A204.1 (cell line): Measurements from ENCODE around the gene RAF1.
"Not testable (repeated sequence)": the region's sequence is repeated elsewhere in the genome, so short reads cannot be mapped to it uniquely, and the experiment has no call there.

Experiments
- FAIRE-seq: peaks from 2 replicates; lab custom pipeline; 2012; peaks lifted over from hg19 to GRCh38; lab: Jason Lieb, UNC

RAF1 gene

GRCh38 chr3:12663936-12664908 lies at the start of gene RAF1:
Gene RAF1 (minus strand): TSS chr3:12664117. CDS start chr3:12618721, 45,396 bp downstream.
- peak; percentile 47 for FAIRE-seq

- no peak for FAIRE-seq
These were observed 46.1 kb upstream of the RAF1 start for GRCh38 chr3:12710062-12710461.

GRCh38 chr3:12709334-12709733 lies 45.4 kb upstream of the RAF1 start:
- FAIRE-seq, result no peak

- FAIRE-seq, result no peak
These were observed 44.8 kb upstream of the RAF1 start for GRCh38 chr3:12708584-12709192.

GRCh38 chr3:12707449-12707848 lies 43.5 kb upstream of the RAF1 start:
- no peak for FAIRE-seq

GRCh38 chr3:12706504-12707253 lies 42.8 kb upstream of the RAF1 start:
- FAIRE-seq, result no peak

- no peak for FAIRE-seq
These were observed 42.1 kb upstream of the RAF1 start for GRCh38 chr3:12705981-12706380.

- FAIRE-seq, result no peak
These were observed 41.5 kb upstream of the RAF1 start for GRCh38 chr3:12705374-12705926.

GRCh38 chr3:12702501-12702900 lies 38.6 kb upstream of the RAF1 start:
- FAIRE-seq, result no peak

GRCh38 chr3:12701601-12702000 lies 37.7 kb upstream of the RAF1 start:
- FAIRE-seq, result not testable (repeated sequence)

- FAIRE-seq, result no peak
These were observed 36.9 kb upstream of the RAF1 start for GRCh38 chr3:12700800-12701199.

GRCh38 chr3:12695916-12696315 lies 32.0 kb upstream of the RAF1 start:
- no peak for FAIRE-seq

GRCh38 chr3:12695112-12695511 lies 31.2 kb upstream of the RAF1 start:
- no peak for FAIRE-seq

GRCh38 chr3:12692444-12692843 lies 28.5 kb upstream of the RAF1 start:
- no peak for FAIRE-seq

- no peak for FAIRE-seq
These were observed 26.2 kb upstream of the RAF1 start for GRCh38 chr3:12689997-12690711.

GRCh38 chr3:12687948-12688347 lies 24.0 kb upstream of the RAF1 start:
- no peak for FAIRE-seq

- no peak for FAIRE-seq
These were observed 22.2 kb upstream of the RAF1 start for GRCh38 chr3:12686096-12686495.

- no peak for FAIRE-seq
These were observed 18.1 kb upstream of the RAF1 start for GRCh38 chr3:12681943-12682390.

- no peak for FAIRE-seq
These were observed 17.4 kb upstream of the RAF1 start for GRCh38 chr3:12681089-12681942.

- FAIRE-seq, result no peak
These were observed 15.6 kb upstream of the RAF1 start for GRCh38 chr3:12679468-12679867.

GRCh38 chr3:12677616-12678015 lies 13.7 kb upstream of the RAF1 start:
- no peak for FAIRE-seq
